ENCODE results near the gene HNRNPDL. TPM values are rescaled to one million over a fixed set of nuclear protein-coding genes. Genes with fewer than 3 reads are reported as not detected.

The HNRNPDL gene
- total and polyA plus RNA-seq, 2 experiments from 2014 or later: 243 to 354 TPM

- no peak for TF ChIP-seq EZH2phosphoT487 (IDR thresholded peaks at IDR 0.05; ENCODE audit: unreplicated experiment)
- TF ChIP-seq NANOG (IDR thresholded peaks at IDR 0.05; ENCODE audit: borderline replicate concordance): no peak
- TF ChIP-seq JUNB (IDR thresholded peaks at IDR 0.05; ENCODE audit: unreplicated experiment): no peak
- TF ChIP-seq REST (IDR thresholded peaks at IDR 0.05; ENCODE audit: unreplicated experiment): no peak
- no peak for TF ChIP-seq ETS1 (IDR thresholded peaks at IDR 0.05)
- TF ChIP-seq POLR2AphosphoS5 (IDR thresholded peaks at IDR 0.05; ENCODE audit: low read depth): no peak
These were observed 3.5 kb upstream of the HNRNPDL start (continued) for GRCh38 chr4:82433791-82434190.

GRCh38 chr4:82432596-82432995 lies 2.3 kb upstream of the HNRNPDL start:
- H3K79me2 ChIP-seq (replicated peaks; ENCODE audit: insufficient read depth): peaks cover 89% of the 10 kb centered on the region
- H3K27me3 ChIP-seq (ENCODE audit: insufficient read depth): no peaks in the 10 kb centered on the region
- peak overlapping the region; percentile 100 for H3K4me3 Mint-ChIP-seq
- H3K9me2 ChIP-seq (ENCODE audit: insufficient read depth): no peaks in the 10 kb centered on the region
- H3K4me1 Mint-ChIP-seq: peaks cover 22% of the 10 kb centered on the region
- peaks cover 13% of the 10 kb centered on the region for H3F3A ChIP-seq (replicated peaks; ENCODE audit: low read depth)
- peaks cover 63% of the 10 kb centered on the region for H3K36me3 Mint-ChIP-seq (ENCODE audit: low read depth)
- TF ChIP-seq ETS1 (IDR thresholded peaks at IDR 0.05) (no peak), JUNB (IDR thresholded peaks at IDR 0.05; ENCODE audit: unreplicated experiment) (no peak), EZH2 (IDR thresholded peaks at IDR 0.05; ENCODE audit: low read depth, unreplicated experiment) (no peak), EZH2phosphoT487 (IDR thresholded peaks at IDR 0.05; ENCODE audit: unreplicated experiment) (no peak), NANOG (IDR thresholded peaks at IDR 0.05; ENCODE audit: borderline replicate concordance) (no peak), CTCF (conservative IDR thresholded peaks at IDR 0.05; ENCODE audit: low read depth in 2 of 2) (no peak), REST (IDR thresholded peaks at IDR 0.05; ENCODE audit: unreplicated experiment) (no peak)
- ATAC-seq: no peak
- H3K4me1 ChIP-seq (ENCODE audit: insufficient read depth): peaks cover 26% of the 10 kb centered on the region
- H3K27ac ChIP-seq (ENCODE audit: low read depth): no peak overlapping the region
- H3K4me3 ChIP-seq: peak overlapping the region; percentile 99
- H4K20me1 ChIP-seq (replicated peaks; ENCODE audit: insufficient read depth): peaks cover 74% of the 10 kb centered on the region
- peaks cover 5% of the 10 kb centered on the region; the same call in 2 of the 3 replicates for H3K9me3 Mint-ChIP-seq
- H3K27me3 Mint-ChIP-seq (ENCODE audit: insufficient read depth, low read depth, poor library complexity): peaks cover 19% of the 10 kb centered on the region
- H2AFZ ChIP-seq: no peak overlapping the region
- H3K27ac Mint-ChIP-seq: peak overlapping the region; percentile 56; the same call in 1 of the 2 replicates
- no peak for DNase-seq (ENCODE audit: low spot score)
- peak overlapping the region; percentile 84 for H3K4me2 ChIP-seq
- H3K36me3 ChIP-seq (ENCODE audit: insufficient read depth): peaks cover 25% of the 10 kb centered on the region

Data from GM23338 (cell line).